IMR-90 (cell line): ENCODE results near the gene ZNF732. TPM values are rescaled to one million over a fixed set of nuclear protein-coding genes. Genes with fewer than 3 reads are reported as not detected.
"Not testable (repeated sequence)": the region's sequence is repeated elsewhere in the genome, so short reads cannot be mapped to it uniquely, and the experiment has no call there.

Source experiments
- ATAC-seq: fragments of 200-7000 bp; cut with Tn5 transposase; 2 replicates; pipeline ENCODE4 v1.9.1; 2020; ENCODE audit warnings: low read depth, mild to moderate bottlenecking, moderate library complexity
- BruUV-seq: library from RNA; stranded (reverse); fragments of 400-500 nt; replicated peaks from 2 replicates; lab custom pipeline; 2021; lab: Mats Ljungman, UMichigan
- CTCF ChIA-PET: fragments of 300-600 bp; formaldehyde crosslinking; extraction: SDS; loops from one replicate; lab custom pipeline; 2021; ENCODE audit warnings: antibody characterized with exemption; lab: Yijun Ruan, JAX
- POLR2A ChIA-PET: fragments of 300-600 bp; sonication (Branson Sonifier 250); formaldehyde crosslinking; loops from one replicate; lab custom pipeline; 2022; ENCODE audit warnings: antibody characterized with exemption; ENCODE audit not compliant: unreplicated experiment; lab: Charles Lee
- DNase-seq: peaks from one replicate; pipeline ENCODE4 v3.0.0; 2013
- H2AFZ ChIP-seq: replicated peaks from 2 replicates; pipeline ENCODE3; 2013; ENCODE audit warnings: low read length, mild to moderate bottlenecking; ENCODE audit not compliant: poor library complexity
- H2AK5ac ChIP-seq: 2 replicates; pipeline ENCODE4 v1.6.1; 2013; ENCODE audit warnings: low read depth, low read length, inconsistent platforms
- H2AK9ac ChIP-seq: replicated peaks from 2 replicates; pipeline ENCODE3; 2013; ENCODE audit warnings: mild to moderate bottlenecking, low read depth, low read length, moderate library complexity; ENCODE audit not compliant: poor library complexity
- H2BK120ac ChIP-seq: 2 replicates; pipeline ENCODE4 v1.6.1; 2013; ENCODE audit warnings: low read depth, low read length, inconsistent platforms
- H2BK15ac ChIP-seq: 3 replicates; pipeline ENCODE4 v1.6.1; 2013; ENCODE audit warnings: low read depth, low read length, inconsistent platforms
- H2BK20ac ChIP-seq: 2 replicates; pipeline ENCODE4 v1.6.1; 2013; ENCODE audit warnings: low read depth, mild to moderate bottlenecking, inconsistent platforms, low read length, moderate library complexity
- H2BK5ac ChIP-seq: 2 replicates; pipeline ENCODE4 v1.6.1; 2013; ENCODE audit warnings: mild to moderate bottlenecking, low read depth, low read length, inconsistent platforms; ENCODE audit not compliant: poor library complexity, severe bottlenecking
- H3K14ac ChIP-seq: replicated peaks from 2 replicates; pipeline ENCODE4 v1.6.1; 2013; ENCODE audit warnings: low read depth, low read length, inconsistent platforms
- H3K18ac ChIP-seq: 2 replicates; pipeline ENCODE4 v1.6.1; 2013; ENCODE audit warnings: low read depth, low read length, control low read depth
- H3K23ac ChIP-seq: 2 replicates; pipeline ENCODE4 v1.6.1; 2013; ENCODE audit warnings: low read depth, low read length, inconsistent platforms
- H3K27ac ChIP-seq: 2 replicates; pipeline ENCODE4 v1.5.1; 2013; ENCODE audit warnings: mild to moderate bottlenecking, control low read depth, low read length; ENCODE audit not compliant: insufficient read depth
- H3K27me3 ChIP-seq: 2 replicates; pipeline ENCODE4 v1.6.1; 2013; ENCODE audit warnings: low read length; ENCODE audit not compliant: control insufficient read depth, insufficient read depth
- H3K36me3 ChIP-seq: 2 replicates; pipeline ENCODE4 v1.6.1; 2013; ENCODE audit warnings: low read length, mixed read lengths; ENCODE audit not compliant: control insufficient read depth, insufficient read depth
- H3K4ac ChIP-seq: 2 replicates; pipeline ENCODE4 v1.6.1; 2013; ENCODE audit warnings: low read depth, low read length, inconsistent platforms
- H3K4me1 ChIP-seq: 2 replicates; pipeline ENCODE4 v1.6.1; 2013; ENCODE audit warnings: low read length, mixed read lengths; ENCODE audit not compliant: control insufficient read depth, insufficient read depth
- H3K4me2 ChIP-seq: 2 replicates; pipeline ENCODE4 v1.6.1; 2013; ENCODE audit warnings: low read depth, mild to moderate bottlenecking, control low read depth, low read length, moderate library complexity
- H3K4me3 ChIP-seq: 2 replicates; pipeline ENCODE4 v1.5.1; 2013; ENCODE audit warnings: low read depth, mild to moderate bottlenecking, control low read depth, low read length, moderate library complexity; ENCODE audit not compliant: insufficient read depth
- H3K56ac ChIP-seq: 2 replicates; pipeline ENCODE4 v1.6.1; 2013; ENCODE audit warnings: low read length, inconsistent platforms; ENCODE audit not compliant: insufficient read depth; ENCODE audit errors: extremely low read depth
- H3K79me1 ChIP-seq, 2 experiments: 2 replicates each; pipeline ENCODE4 v1.6.1; 2013; ENCODE audit warnings: low read length in 2 of 2, inconsistent platforms in 1 of 2, low read depth in 1 of 2
- H3K9ac ChIP-seq: 2 replicates; pipeline ENCODE4 v1.6.1; 2013; ENCODE audit warnings: low read depth, low read length, control low read depth
- H3K9me1 ChIP-seq: 2 replicates; pipeline ENCODE4 v1.6.1; 2013; ENCODE audit warnings: low read length, inconsistent platforms; ENCODE audit not compliant: insufficient read depth
- H3K9me3 ChIP-seq: 2 replicates; pipeline ENCODE4 v1.6.1; 2013; ENCODE audit warnings: low read length; ENCODE audit not compliant: control insufficient read depth, insufficient read depth
- H4K20me1 ChIP-seq: 2 replicates; pipeline ENCODE4 v1.6.1; 2013; ENCODE audit warnings: low read length, inconsistent platforms; ENCODE audit not compliant: insufficient read depth
- H4K5ac ChIP-seq: 2 replicates; pipeline ENCODE4 v1.6.1; 2013; ENCODE audit warnings: mild to moderate bottlenecking, low read depth, low read length, control low read depth
- H4K8ac ChIP-seq, 2 experiments: 2 replicates each; pipeline ENCODE4 v1.6.1; 2013; ENCODE audit warnings: low read depth in 2 of 2, low read length in 2 of 2, control low read depth in 1 of 2, inconsistent platforms in 1 of 2
- H4K91ac ChIP-seq: 2 replicates; pipeline ENCODE4 v1.6.1; 2013; ENCODE audit warnings: low read depth, low read length, inconsistent platforms; ENCODE audit not compliant: insufficient read depth
- BHLHE40 ChIP-seq: fragments of 150-350 bp; IDR thresholded peaks from 2 replicates; pipeline ENCODE4 v1.6.1; 2016; ENCODE audit warnings: mild to moderate bottlenecking, low read depth, low read length
- CEBPB ChIP-seq: IDR thresholded peaks from 2 replicates; pipeline ENCODE4 v1.6.1; 2012; ENCODE audit warnings: low read depth, low read length, improper control_type of control experiment
- CHD1 ChIP-seq: IDR thresholded peaks from 2 replicates; pipeline ENCODE4 v1.6.1; 2012; ENCODE audit warnings: low read depth, low read length, improper control_type of control experiment
- FOS ChIP-seq: fragments of 150-350 bp; IDR thresholded peaks from 2 replicates; pipeline ENCODE4 v1.6.1; 2016; ENCODE audit warnings: low read depth, low read length
- MAZ ChIP-seq: IDR thresholded peaks from 2 replicates; pipeline ENCODE4 v1.6.1; 2012; ENCODE audit warnings: low read depth, mild to moderate bottlenecking, low read length, improper control_type of control experiment, moderate library complexity, borderline replicate concordance
- NFE2L2 ChIP-seq: fragments of 150-350 bp; IDR thresholded peaks from 2 replicates; pipeline ENCODE4 v1.6.1; 2016; ENCODE audit warnings: low read depth, mild to moderate bottlenecking, low read length
- POLR2A ChIP-seq: IDR thresholded peaks from 2 replicates; pipeline ENCODE4 v1.6.1; 2012; ENCODE audit warnings: mild to moderate bottlenecking, low read depth, low read length
- RCOR1 ChIP-seq: IDR thresholded peaks from 2 replicates; pipeline ENCODE4 v1.6.1; 2012; ENCODE audit warnings: mild to moderate bottlenecking, low read length, improper control_type of control experiment; ENCODE audit not compliant: insufficient replicate concordance
- RFX5 ChIP-seq: IDR thresholded peaks from 2 replicates; pipeline ENCODE4 v1.8.0; 2012; ENCODE audit warnings: low read depth, mild to moderate bottlenecking, low read length, moderate library complexity
- WGBS, 2 experiments: methylation state at CpG; one replicate each; pipeline versions ENCODE4 v1.1.5 to v1.1.7; 2013; ENCODE audit warnings: missing lambda C conversion rate in 2 of 2; ENCODE audit not compliant: insufficient read length in 1 of 2; ENCODE audit errors: extremely low coverage in 2 of 2; 5-methylcytosine and 5-hydroxymethylcytosine counted together
- dilution Hi-C: fragments of 300-500 bp; cut with HindIII; formaldehyde crosslinking; loops from one replicate; pipeline ENCODE4 v1.14.3; 2018; ENCODE audit warnings: low sequenced_read_pairs; ENCODE audit not compliant: unreplicated experiment
- in situ Hi-C: fragments of 300-500 bp; cut with MboI; formaldehyde crosslinking; loops from 3 replicates; pipeline ENCODE4 v1.14.3; 2019; ENCODE audit warnings: low sequenced_read_pairs, inconsistent platforms, mixed read lengths
- intact Hi-C: fragments of 100-400 bp; cut with micrococcal nuclease; formaldehyde crosslinking; loops from 2 replicates; pipeline ENCODE4 v1.10.0; 2022
- polyA plus RNA-seq, 3 experiments: library from polyadenylated mRNA; depleted of rRNA; stranded (reverse); fragments of >200 nt; gene quantifications; 2 replicates each; pipeline ENCODE4 v1.2.3, GENCODE V29; 2012; ENCODE audit warnings: low replicate concordance in 1 of 3
- total RNA-seq: library from RNA; depleted of rRNA; stranded (reverse); fragments of >200 nt; gene quantifications from 2 replicates; pipeline ENCODE4 v1.2.3, GENCODE V29; 2012

The ZNF732 gene
- total and polyA plus RNA-seq, 2 of the 4 experiments (the other 2 are of a cell fraction) = under 0.01 TPM; not detected in 1

- no TSS peak for BruUV-seq
- no peak overlapping the region for H3K56ac ChIP-seq
- no peak for ATAC-seq
- ChIA-PET CTCF (no interaction called here), POLR2A (no interaction called here)
- H4K91ac ChIP-seq = no peak overlapping the region
- H2AFZ ChIP-seq = no peak overlapping the region
- in situ Hi-C loops = no loop called here
- no peak overlapping the region for H2BK5ac ChIP-seq
- no peak overlapping the region for H3K4me3 ChIP-seq
- H3K9me3 ChIP-seq = peaks cover 22% of the 10 kb centered on the region
- no peak overlapping the region for H2AK9ac ChIP-seq
- H2BK120ac ChIP-seq = no peak overlapping the region
- H2BK20ac ChIP-seq = no peak overlapping the region
- no peak overlapping the region for H3K27ac ChIP-seq
- no peaks in the 10 kb centered on the region for H3K79me1 ChIP-seq
- no peak overlapping the region for H3K4ac ChIP-seq
- WGBS, 2 experiments = no CpG with 5 or more reads among the region's 3 CpGs
- dilution Hi-C loops = no loop called here
- H3K23ac ChIP-seq = no peak overlapping the region
- intact Hi-C loops = no loop called here
- no peaks in the 10 kb centered on the region for H3K36me3 ChIP-seq
- DNase-seq = no peak
- H3K4me2 ChIP-seq = no peak overlapping the region
- no peak for TF ChIP-seq BHLHE40
- TF ChIP-seq CEBPB = no peak
- TF ChIP-seq RFX5 = no peak
- no peak for TF ChIP-seq POLR2A
- no peak for TF ChIP-seq FOS
- TF ChIP-seq NFE2L2 = no peak
- TF ChIP-seq CHD1 = no peak
- TF ChIP-seq MAZ = no peak
- no peak for TF ChIP-seq RCOR1
- H2BK15ac ChIP-seq = no peak overlapping the region
- H4K5ac ChIP-seq = no peak overlapping the region
- no peak overlapping the region for H4K8ac ChIP-seq
- H3K4me1 ChIP-seq = no peaks in the 10 kb centered on the region
- H4K20me1 ChIP-seq = no peaks in the 10 kb centered on the region
- no peak overlapping the region for H3K9ac ChIP-seq
- no peak overlapping the region for H3K14ac ChIP-seq
- no peak overlapping the region for H2AK5ac ChIP-seq
- no peaks in the 10 kb centered on the region for H3K27me3 ChIP-seq
- no peak overlapping the region for H3K18ac ChIP-seq
- no peaks in the 10 kb centered on the region for H3K9me1 ChIP-seq
These were observed 33.7 kb downstream of the ZNF732 start for GRCh38 chr4:271492-272103.

DNA sequence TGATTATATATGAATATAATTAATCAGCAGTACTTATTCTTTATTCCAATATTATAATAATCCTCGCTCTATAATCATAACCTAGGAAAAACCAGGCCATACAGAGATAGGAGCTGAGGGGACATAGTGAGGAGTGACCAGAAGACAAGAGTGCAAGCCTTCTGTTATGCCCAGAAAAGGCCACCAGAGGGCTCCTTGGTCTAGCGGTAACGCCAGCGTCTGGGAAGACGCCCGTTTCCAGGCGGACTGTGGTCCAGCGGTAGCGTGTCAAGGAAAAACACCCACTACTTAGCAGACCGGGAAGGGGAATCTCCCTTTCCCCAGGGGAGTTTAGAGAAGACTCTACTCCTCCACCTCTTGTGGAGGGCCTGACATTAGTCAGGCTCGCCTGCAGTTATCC, 46.0 kb downstream of the ZNF732 start:
- H2BK20ac ChIP-seq, H2BK15ac ChIP-seq, H2AK9ac ChIP-seq, H2BK5ac ChIP-seq, in situ Hi-C loops, H2AFZ ChIP-seq, H3K18ac ChIP-seq, BruUV-seq, H4K8ac ChIP-seq, H3K4me2 ChIP-seq, CTCF ChIA-PET, H4K91ac ChIP-seq, H3K14ac ChIP-seq, H3K27ac ChIP-seq, H4K5ac ChIP-seq, POLR2A ChIA-PET, H2AK5ac ChIP-seq, H3K79me1 ChIP-seq, H3K23ac ChIP-seq, dilution Hi-C loops, H3K36me3 ChIP-seq, H3K4me3 ChIP-seq, DNase-seq, H3K9me1 ChIP-seq, H3K9ac ChIP-seq, H3K56ac ChIP-seq, H2BK120ac ChIP-seq, ATAC-seq, intact Hi-C loops, H4K20me1 ChIP-seq, H3K27me3 ChIP-seq, H3K4ac ChIP-seq, H3K4me1 ChIP-seq: not testable (repeated sequence)
- WGBS, 2 experiments = no CpG with 5 or more reads among the region's 11 CpGs
- peaks cover 37% of the 10 kb centered on the region for H3K9me3 ChIP-seq
